ENCODE results near the gene DCTPP1. TPM values are rescaled to one million over a fixed set of nuclear protein-coding genes. Genes with fewer than 3 reads are reported as not detected.

DCTPP1 gene
- total RNA-seq, 2 donors from 2014 or later: 14.4 to 18.7 TPM

- Histone ChIP-seq H3K27me3 (no peaks in the 10 kb centered on the region), H3K27ac (no peak overlapping the region), H3K36me3 (no peaks in the 10 kb centered on the region), H3K9me3 (no peaks in the 10 kb centered on the region), H3K4me1 (peaks cover 0 to 6% of the 10 kb centered on the region in 2 donors), H3K4me3 (no peak overlapping the region)
- no peak for TF ChIP-seq CTCF (IDR thresholded peaks at IDR 0.05)
- no peak for DNase-seq (ENCODE audit: low spot score)
These were observed 5.0 kb upstream of the DCTPP1 start for GRCh38 chr16:30434852-30435251.

GRCh38 chr16:30430428-30430970 lies 669 bp upstream of the DCTPP1 start:
- TF ChIP-seq CTCF (IDR thresholded peaks at IDR 0.05): peak; percentile 3 to 45

GRCh38 chr16:30429418-30429677 lies 482 bp downstream of the DCTPP1 start:
- H3K36me3 ChIP-seq: peaks cover 9% of the 10 kb centered on the region

More at GRCh38 chr16:30430428-30430970, 669 bp upstream of the DCTPP1 start:
- H3K4me3 ChIP-seq: peak overlapping the region; percentile 8 to 71
- peaks cover 0 to 18% of the 10 kb centered on the region in 2 donors for H3K4me1 ChIP-seq
- DNase-seq (ENCODE audit: low spot score): no peak
- H3K36me3 ChIP-seq: peaks cover 4% of the 10 kb centered on the region
- H3K27me3 ChIP-seq: no peaks in the 10 kb centered on the region
- H3K9me3 ChIP-seq: no peaks in the 10 kb centered on the region
- H3K27ac ChIP-seq: peak overlapping the region; percentile 69 to 77

GRCh38 chr16:30428055-30428454 lies 1.8 kb downstream of the DCTPP1 start:
- no peak for TF ChIP-seq CTCF (IDR thresholded peaks at IDR 0.05)
- peaks cover 0 to 18% of the 10 kb centered on the region in 2 donors for H3K4me1 ChIP-seq
- no peaks in the 10 kb centered on the region for H3K27me3 ChIP-seq
- H3K9me3 ChIP-seq: no peaks in the 10 kb centered on the region
- DNase-seq (ENCODE audit: low spot score): no peak
- no peak overlapping the region for H3K27ac ChIP-seq
- H3K36me3 ChIP-seq: peaks cover 20% of the 10 kb centered on the region
- no peak overlapping the region for H3K4me3 ChIP-seq

More at GRCh38 chr16:30429418-30429677, 482 bp downstream of the DCTPP1 start:
- TF ChIP-seq CTCF (IDR thresholded peaks at IDR 0.05): no peak
- no peaks in the 10 kb centered on the region for H3K27me3 ChIP-seq
- peak overlapping the region; percentile 59 to 71 for H3K4me3 ChIP-seq
- no peak for DNase-seq (ENCODE audit: low spot score)
- H3K9me3 ChIP-seq: no peaks in the 10 kb centered on the region
- peaks cover 0 to 18% of the 10 kb centered on the region in 2 donors for H3K4me1 ChIP-seq
- peak overlapping the region; percentile 69 to 77 for H3K27ac ChIP-seq

GRCh38 chr16:30421010-30421409 lies 8.8 kb downstream of the DCTPP1 start:
- Histone ChIP-seq H3K4me3 (no peak overlapping the region), H3K9me3 (no peaks in the 10 kb centered on the region), H3K36me3 (peaks cover 21% of the 10 kb centered on the region), H3K27ac (no peak overlapping the region), H3K4me1 (peaks cover 0 to 11% of the 10 kb centered on the region in 2 donors), H3K27me3 (no peaks in the 10 kb centered on the region)
- no peak for DNase-seq (ENCODE audit: low spot score)
- no peak for TF ChIP-seq CTCF (IDR thresholded peaks at IDR 0.05)

Measured in right atrium auricular region (tissue), 2 donors.